Karpas-422 (cell line): ENCODE measurements around the gene HSD17B4. TPM values are rescaled to one million over a fixed set of nuclear protein-coding genes. Genes with fewer than 3 reads are reported as not detected.
A peak's percentile ranks its signal among the peaks of the same experiment; 100 is the strongest.
"Not testable (repeated sequence)": the region's sequence is repeated elsewhere in the genome, so short reads cannot be mapped to it uniquely, and the experiment has no call there.

Experiments
- DNase-seq: peaks from one replicate; pipeline ENCODE4 v3.0.0-alpha.2; 2015
- H2AFZ ChIP-seq: fragments of 200-600 bp; sonication (generic); 2 replicates; pipeline ENCODE4 v1.6.1; 2014; ENCODE audit warnings: antibody characterized with exemption, low read length, mixed read lengths
- H3K27ac ChIP-seq: fragments of 200-600 bp; sonication (generic); 2 replicates; pipeline ENCODE4 v1.5.1; 2014; ENCODE audit warnings: mild to moderate bottlenecking, low read length, moderate library complexity
- H3K27me3 ChIP-seq: fragments of 200-600 bp; sonication (generic); 2 replicates; pipeline ENCODE4 v1.6.1; 2014; ENCODE audit warnings: low read length, mixed read lengths
- H3K36me3 ChIP-seq: fragments of 200-600 bp; sonication (generic); 2 replicates; pipeline ENCODE4 v1.6.1; 2014; ENCODE audit warnings: low read length, mixed read lengths; ENCODE audit not compliant: insufficient read depth
- H3K4me1 ChIP-seq: fragments of 200-600 bp; sonication (generic); 2 replicates; pipeline ENCODE4 v1.6.1; 2014; ENCODE audit warnings: mild to moderate bottlenecking, low read length, mixed read lengths
- H3K4me2 ChIP-seq: fragments of 200-600 bp; sonication (generic); 2 replicates; pipeline ENCODE4 v1.6.1; 2014; ENCODE audit warnings: low read length, low read depth, mild to moderate bottlenecking; ENCODE audit not compliant: poor library complexity, severe bottlenecking
- H3K4me3 ChIP-seq: fragments of 200-600 bp; sonication (generic); 2 replicates; pipeline ENCODE4 v1.5.1; 2014; ENCODE audit warnings: mild to moderate bottlenecking, antibody characterized with exemption, low read length, mixed read lengths
- H3K79me2 ChIP-seq: fragments of 200-600 bp; sonication (generic); 2 replicates; pipeline ENCODE4 v1.6.1; 2014; ENCODE audit warnings: mild to moderate bottlenecking, low read length, mixed read lengths
- H3K9ac ChIP-seq: fragments of 200-600 bp; sonication (generic); 2 replicates; pipeline ENCODE4 v1.6.0; 2014; ENCODE audit warnings: low read length
- H3K9me2 ChIP-seq: fragments of 200-600 bp; sonication (generic), shearing (Covaris generic); replicated peaks from 2 replicates; pipeline ENCODE4 v1.6.0; 2014; ENCODE audit warnings: mild to moderate bottlenecking, low read length, moderate library complexity; ENCODE audit not compliant: insufficient read depth
- H3K9me3 ChIP-seq: fragments of 300-700, 200-600 bp; sonication (generic); 2 replicates; pipeline ENCODE4 v1.6.1; 2014; ENCODE audit warnings: low read length, mixed read lengths
- H4K20me1 ChIP-seq: fragments of 200-600 bp; sonication (generic); 2 replicates; pipeline ENCODE4 v1.6.1; 2014; ENCODE audit warnings: mild to moderate bottlenecking, antibody characterized with exemption, low read length, low read depth; ENCODE audit not compliant: insufficient read depth
- total RNA-seq: library from RNA; depleted of rRNA; stranded (reverse); fragments of >200 nt; shearing (Covaris generic); gene quantifications from 2 replicates; pipeline ENCODE4 v1.2.3, GENCODE V29; 2014; ENCODE audit warnings: low replicate concordance

Gene HSD17B4
- total RNA-seq, 1 experiment from 2014 or later = 127 TPM

DNA sequence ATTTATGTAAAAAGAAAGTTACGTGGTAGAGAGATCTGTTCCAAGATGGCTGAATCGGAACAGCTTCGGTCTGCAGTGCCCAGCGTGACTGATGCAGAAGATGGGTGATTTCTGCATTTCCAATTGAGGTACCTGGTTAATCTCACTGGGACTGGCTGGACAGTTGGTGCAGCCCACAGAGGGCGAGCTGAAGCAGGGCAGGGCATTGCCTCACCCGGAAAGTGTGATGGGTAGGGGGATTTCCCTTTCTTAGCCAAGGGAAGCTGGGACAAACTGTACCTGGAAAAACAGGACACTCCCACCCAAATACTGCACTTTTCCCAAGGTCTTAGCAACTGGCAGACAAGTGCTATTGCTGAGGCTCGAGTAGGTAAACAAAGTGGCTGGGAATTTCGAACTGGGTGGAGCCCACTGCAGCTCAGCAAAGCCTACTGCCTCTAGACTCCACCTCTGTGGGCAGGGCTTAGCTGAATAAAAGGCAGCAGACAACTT lies 13.1 kb upstream of the HSD17B4 start:
- no peaks in the 10 kb centered on the region for H3K9me2 ChIP-seq
- DNase-seq = no peak
- no peaks in the 10 kb centered on the region for H3K9me3 ChIP-seq
- H3K4me3 ChIP-seq = peak overlapping the region; percentile 64
- H3K79me2 ChIP-seq = no peaks in the 10 kb centered on the region
- no peak overlapping the region for H3K27ac ChIP-seq
- peak overlapping the region; percentile 74 for H3K4me2 ChIP-seq
- H3K27me3 ChIP-seq = no peaks in the 10 kb centered on the region
- peaks cover 21% of the 10 kb centered on the region for H3K4me1 ChIP-seq
- H3K36me3 ChIP-seq = no peaks in the 10 kb centered on the region
- peak overlapping the region; percentile 69 for H2AFZ ChIP-seq
- peak overlapping the region; percentile 55 for H3K9ac ChIP-seq
- H4K20me1 ChIP-seq = no peaks in the 10 kb centered on the region

DNA sequence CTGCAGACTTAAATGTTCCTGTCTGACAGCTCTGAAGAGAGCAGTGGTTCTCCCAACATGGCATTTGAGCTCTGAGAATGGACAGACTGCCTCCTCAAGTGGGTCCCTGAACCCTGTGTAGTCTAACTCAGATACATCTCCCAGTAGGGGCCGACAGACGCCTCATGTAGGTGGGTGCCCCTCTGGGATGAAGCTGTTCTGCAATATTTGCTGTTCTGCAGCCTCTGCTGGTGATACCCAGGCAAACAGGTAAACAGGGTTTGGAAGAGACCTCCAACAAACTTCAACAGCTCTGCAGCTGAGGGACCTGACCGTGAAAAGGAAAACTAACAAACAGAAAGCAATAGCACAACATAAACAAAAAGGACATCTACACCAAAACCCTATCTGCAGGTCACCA lies 12.7 kb upstream of the HSD17B4 start:
- Histone ChIP-seq H3K4me3 (peak overlapping the region; percentile 64; the same call in 1 of the 2 replicates), H3K4me2 (peak overlapping the region; percentile 74), H3K4me1 (peaks cover 21% of the 10 kb centered on the region), H2AFZ (peak overlapping the region; percentile 69; the same call in 1 of the 2 replicates)
- H3K9ac ChIP-seq, H3K27me3 ChIP-seq, H3K27ac ChIP-seq, H3K9me2 ChIP-seq, H3K9me3 ChIP-seq, H4K20me1 ChIP-seq, H3K79me2 ChIP-seq, H3K36me3 ChIP-seq, DNase-seq: not testable (repeated sequence)

GRCh38 chr5:119444643-119445042 lies 7.7 kb upstream of the HSD17B4 start:
- not testable (repeated sequence) for H3K4me3 ChIP-seq, H3K36me3 ChIP-seq, H3K9me3 ChIP-seq, H3K4me2 ChIP-seq, H3K9ac ChIP-seq, H4K20me1 ChIP-seq, DNase-seq, H3K27me3 ChIP-seq, H3K79me2 ChIP-seq, H3K9me2 ChIP-seq, H3K4me1 ChIP-seq, H2AFZ ChIP-seq, H3K27ac ChIP-seq

GRCh38 chr5:119445544-119445943 lies 6.8 kb upstream of the HSD17B4 start:
- DNase-seq = no peak
- H3K9ac ChIP-seq = no peak overlapping the region
- no peak overlapping the region for H2AFZ ChIP-seq
- H4K20me1 ChIP-seq = no peaks in the 10 kb centered on the region
- no peak overlapping the region for H3K4me3 ChIP-seq
- no peaks in the 10 kb centered on the region for H3K9me3 ChIP-seq
- no peaks in the 10 kb centered on the region for H3K4me1 ChIP-seq
- H3K4me2 ChIP-seq = no peak overlapping the region
- no peaks in the 10 kb centered on the region for H3K27me3 ChIP-seq
- no peaks in the 10 kb centered on the region for H3K79me2 ChIP-seq
- H3K27ac ChIP-seq = no peak overlapping the region
- no peaks in the 10 kb centered on the region for H3K9me2 ChIP-seq
- H3K36me3 ChIP-seq = no peaks in the 10 kb centered on the region

GRCh38 chr5:119449882-119450281 lies 2.4 kb upstream of the HSD17B4 start:
- no peak overlapping the region for H3K27ac ChIP-seq
- no peaks in the 10 kb centered on the region for H4K20me1 ChIP-seq
- peaks cover 21% of the 10 kb centered on the region for H3K79me2 ChIP-seq
- H3K9me2 ChIP-seq = no peaks in the 10 kb centered on the region
- no peak overlapping the region for H3K4me3 ChIP-seq
- no peak overlapping the region for H2AFZ ChIP-seq
- H3K36me3 ChIP-seq = no peaks in the 10 kb centered on the region
- H3K27me3 ChIP-seq = no peaks in the 10 kb centered on the region
- H3K9me3 ChIP-seq = no peaks in the 10 kb centered on the region
- H3K9ac ChIP-seq = no peak overlapping the region
- no peak for DNase-seq
- no peak overlapping the region for H3K4me2 ChIP-seq
- H3K4me1 ChIP-seq = peaks cover 18% of the 10 kb centered on the region

- H3K27ac ChIP-seq, DNase-seq, H3K4me3 ChIP-seq, H4K20me1 ChIP-seq, H2AFZ ChIP-seq, H3K27me3 ChIP-seq, H3K4me2 ChIP-seq, H3K9me3 ChIP-seq, H3K9me2 ChIP-seq, H3K36me3 ChIP-seq, H3K9ac ChIP-seq: not testable (repeated sequence)
- Histone ChIP-seq H3K79me2 (peaks cover 21% of the 10 kb centered on the region), H3K4me1 (peaks cover 18% of the 10 kb centered on the region)
These were observed 1.7 kb upstream of the HSD17B4 start for GRCh38 chr5:119450627-119451026.

DNA sequence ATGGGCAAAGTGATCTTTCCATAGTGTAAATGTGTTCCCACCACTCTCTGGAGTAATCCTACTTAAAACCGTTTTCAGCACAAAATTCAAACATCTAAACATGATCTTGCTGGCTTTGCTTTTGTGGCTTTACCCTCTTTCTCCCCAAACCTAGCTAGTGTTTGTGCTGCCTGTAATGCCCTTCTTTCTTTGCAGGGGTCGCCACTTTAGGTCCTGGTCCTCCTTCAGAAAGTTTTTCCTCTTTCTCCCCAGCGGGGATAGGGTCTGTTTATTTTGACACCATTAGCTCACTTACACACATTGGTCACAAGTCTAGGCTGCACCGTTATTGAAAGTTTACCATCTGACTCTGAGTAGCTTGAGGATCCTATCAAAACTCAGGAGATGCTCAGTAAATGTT lies 736 bp upstream of the HSD17B4 start:
- Histone ChIP-seq H3K4me2 (peak overlapping the region; percentile 89), H3K4me1 (peaks cover 18% of the 10 kb centered on the region), H3K4me3 (peak overlapping the region; percentile 82; the same call in 1 of the 2 replicates), H3K36me3 (no peaks in the 10 kb centered on the region), H4K20me1 (no peaks in the 10 kb centered on the region), H3K27me3 (no peaks in the 10 kb centered on the region), H3K79me2 (peaks cover 21% of the 10 kb centered on the region), H3K9me3 (no peaks in the 10 kb centered on the region), H3K27ac (no peak overlapping the region), H2AFZ (peak overlapping the region; percentile 73; the same call in 1 of the 2 replicates), H3K9ac (peak overlapping the region; percentile 76; the same call in 1 of the 2 replicates), H3K9me2 (no peaks in the 10 kb centered on the region)
- no peak for DNase-seq

GRCh38 chr5:119452060-119452372 lies 281 bp upstream of the HSD17B4 start:
- no peaks in the 10 kb centered on the region for H3K9me2 ChIP-seq
- no peak for DNase-seq
- H3K27ac ChIP-seq = no peak overlapping the region
- H3K9ac ChIP-seq = peak overlapping the region; percentile 76
- no peaks in the 10 kb centered on the region for H3K27me3 ChIP-seq
- peak overlapping the region; percentile 82 for H3K4me3 ChIP-seq
- H3K36me3 ChIP-seq = no peaks in the 10 kb centered on the region
- H3K4me2 ChIP-seq = peak overlapping the region; percentile 89
- H3K9me3 ChIP-seq = no peaks in the 10 kb centered on the region
- peaks cover 21% of the 10 kb centered on the region for H3K79me2 ChIP-seq
- H4K20me1 ChIP-seq = no peaks in the 10 kb centered on the region
- peak overlapping the region; percentile 73 for H2AFZ ChIP-seq
- H3K4me1 ChIP-seq = peaks cover 18% of the 10 kb centered on the region

GRCh38 chr5:119453040-119453373 lies 710 bp downstream of the HSD17B4 start:
- H3K9ac ChIP-seq = peak overlapping the region; percentile 76

More at GRCh38 chr5:119453040-119453373, 710 bp downstream of the HSD17B4 start:
- H3K9me3 ChIP-seq = no peaks in the 10 kb centered on the region
- H3K9me2 ChIP-seq = no peaks in the 10 kb centered on the region
- H3K4me2 ChIP-seq = peak overlapping the region; percentile 89
- peak overlapping the region; percentile 82 for H3K4me3 ChIP-seq
- no peaks in the 10 kb centered on the region for H4K20me1 ChIP-seq
- peaks cover 18% of the 10 kb centered on the region for H3K4me1 ChIP-seq
- no peaks in the 10 kb centered on the region for H3K27me3 ChIP-seq
- no peak for DNase-seq
- H2AFZ ChIP-seq = peak overlapping the region; percentile 73; the same call in 1 of the 2 replicates
- H3K36me3 ChIP-seq = no peaks in the 10 kb centered on the region
- no peak overlapping the region for H3K27ac ChIP-seq
- H3K79me2 ChIP-seq = peaks cover 21% of the 10 kb centered on the region
